Immature natural killer cell (primary cell): ENCODE results near the gene KAZN. TPM values are rescaled to one million over a fixed set of nuclear protein-coding genes. Genes with fewer than 3 reads are reported as not detected.

ENCODE experiments used
- DNase-seq, 3 donors: peaks; one replicate each; pipeline ENCODE4 v3.0.0; 2022; ENCODE audit warnings: mixed read lengths in 1 of 3
- H3K27ac Mint-ChIP-seq, 6 donors: one replicate each; pipeline ENCODE4 v1.8.0; 2020; ENCODE audit warnings: mixed read lengths in 6 of 6, mild to moderate bottlenecking in 5 of 6, inconsistent platforms in 4 of 6, moderate library complexity in 3 of 6
- H3K27me3 Mint-ChIP-seq, 3 donors: one replicate each; pipeline ENCODE4 v1.8.0; 2020 to 2021; ENCODE audit warnings: low read depth in 3 of 3, mild to moderate bottlenecking in 3 of 3, mixed read lengths in 3 of 3, moderate library complexity in 3 of 3, inconsistent platforms in 1 of 3
- H3K36me3 Mint-ChIP-seq, 3 donors: one replicate each; pipeline ENCODE4 v1.8.0; 2020; ENCODE audit warnings: mixed read lengths in 3 of 3, inconsistent platforms in 2 of 3, mild to moderate bottlenecking in 2 of 3
- H3K4me1 Mint-ChIP-seq, 2 donors: one replicate each; pipeline ENCODE4 v1.8.0; 2020; ENCODE audit warnings: inconsistent platforms in 2 of 2, mild to moderate bottlenecking in 2 of 2, mixed read lengths in 2 of 2, moderate library complexity in 1 of 2
- H3K4me3 Mint-ChIP-seq, 5 donors: one replicate each; pipeline ENCODE4 v1.8.0; 2020; ENCODE audit warnings: mild to moderate bottlenecking in 5 of 5, mixed read lengths in 5 of 5, inconsistent platforms in 3 of 5, moderate library complexity in 3 of 5
- H3K9me3 Mint-ChIP-seq, 6 donors: one replicate each; pipeline ENCODE4 v1.8.0; 2020; ENCODE audit warnings: mild to moderate bottlenecking in 6 of 6, mixed read lengths in 6 of 6, inconsistent platforms in 4 of 6, moderate library complexity in 3 of 6
- polyA plus RNA-seq, 3 donors: library from polyadenylated mRNA; unstranded; fragments of 300-500 nt; fragmentation: Illumina TruSeq; gene quantifications; one replicate each; pipeline ENCODE4 v1.2.3, GENCODE V29; 2021

Gene KAZN
- polyA plus RNA-seq, 3 donors from 2014 or later: 0.24 TPM; not detected in 2

DNA sequence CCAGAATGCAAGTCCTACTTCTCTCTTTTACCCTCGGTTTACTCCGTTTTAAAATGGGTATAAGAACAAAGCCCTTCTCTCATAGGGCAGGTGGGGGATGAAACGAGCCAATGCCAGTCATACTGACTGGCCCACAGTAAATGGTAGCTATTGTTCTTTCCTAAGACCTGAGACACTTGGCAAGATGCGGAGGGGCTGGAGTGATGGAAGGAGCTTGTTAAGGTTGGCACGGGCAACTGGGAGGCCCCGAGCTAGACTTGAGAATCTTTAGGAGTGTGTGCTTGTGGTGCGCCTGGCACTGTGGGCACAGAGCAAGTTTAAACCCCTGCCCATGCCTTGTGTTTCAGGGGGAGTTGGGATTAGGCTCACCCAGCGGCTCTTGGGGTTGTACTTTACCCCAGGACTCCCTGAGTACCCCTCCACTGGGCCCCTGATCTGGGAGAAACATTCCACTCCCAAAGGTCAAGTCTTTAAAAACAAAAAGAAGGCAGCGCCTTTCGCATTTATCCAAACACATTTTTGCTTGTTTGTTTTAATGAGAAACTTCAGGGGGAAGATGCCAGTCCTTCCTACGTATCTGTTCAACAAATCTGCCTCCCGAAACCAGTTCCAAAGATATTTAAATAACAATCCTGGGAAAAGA is 314.5 kb downstream of the KAZN start:
- Mint-ChIP-seq H3K27ac (no peak overlapping the region), H3K9me3 (no peaks in the 10 kb centered on the region), H3K27me3 (peaks cover 0 to 5% (median 0%) of the 10 kb centered on the region in 3 donors), H3K4me1 (no peaks in the 10 kb centered on the region), H3K4me3 (no peak overlapping the region), H3K36me3 (no peaks in the 10 kb centered on the region)
- DNase-seq: no peak

DNA sequence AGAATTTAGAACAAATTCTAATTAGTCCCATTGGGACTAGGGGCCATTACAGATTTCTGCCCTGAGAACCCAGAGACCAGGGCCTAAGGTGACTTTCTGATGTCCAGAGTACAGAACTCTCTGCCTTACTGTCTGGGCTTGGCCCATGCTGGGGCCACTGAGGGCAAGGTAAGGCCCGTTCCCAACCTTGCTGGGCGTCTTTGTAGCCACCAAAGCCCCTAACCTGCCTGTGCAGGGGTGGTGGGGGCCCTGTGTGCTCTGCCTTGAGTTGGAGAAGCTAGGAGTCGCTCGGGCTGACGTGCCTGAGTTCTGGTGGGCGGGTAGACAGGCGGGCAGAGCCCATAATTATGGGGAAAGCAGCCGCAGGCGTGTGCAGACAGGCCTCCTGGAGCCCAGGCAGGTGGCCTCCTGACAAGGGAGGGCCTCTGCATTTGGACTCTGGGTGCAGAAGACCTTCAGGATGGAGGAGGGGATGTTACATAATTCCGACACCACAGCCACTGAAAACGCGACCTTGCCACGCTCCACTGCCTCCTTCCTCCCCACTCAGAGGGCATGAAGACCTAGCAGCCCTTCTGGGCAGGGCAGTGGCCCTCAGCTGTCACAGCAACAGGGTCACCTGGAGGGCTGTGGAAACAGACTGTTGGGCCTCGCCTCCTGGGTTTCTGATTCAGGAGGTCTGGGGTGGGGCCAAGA is 315.1 kb downstream of the KAZN start:
- Mint-ChIP-seq H3K4me3 (no peak overlapping the region), H3K36me3 (no peaks in the 10 kb centered on the region), H3K4me1 (no peaks in the 10 kb centered on the region), H3K9me3 (no peaks in the 10 kb centered on the region), H3K27me3 (peaks cover 0 to 5% (median 0%) of the 10 kb centered on the region in 3 donors), H3K27ac (no peak overlapping the region)
- no peak for DNase-seq

DNA sequence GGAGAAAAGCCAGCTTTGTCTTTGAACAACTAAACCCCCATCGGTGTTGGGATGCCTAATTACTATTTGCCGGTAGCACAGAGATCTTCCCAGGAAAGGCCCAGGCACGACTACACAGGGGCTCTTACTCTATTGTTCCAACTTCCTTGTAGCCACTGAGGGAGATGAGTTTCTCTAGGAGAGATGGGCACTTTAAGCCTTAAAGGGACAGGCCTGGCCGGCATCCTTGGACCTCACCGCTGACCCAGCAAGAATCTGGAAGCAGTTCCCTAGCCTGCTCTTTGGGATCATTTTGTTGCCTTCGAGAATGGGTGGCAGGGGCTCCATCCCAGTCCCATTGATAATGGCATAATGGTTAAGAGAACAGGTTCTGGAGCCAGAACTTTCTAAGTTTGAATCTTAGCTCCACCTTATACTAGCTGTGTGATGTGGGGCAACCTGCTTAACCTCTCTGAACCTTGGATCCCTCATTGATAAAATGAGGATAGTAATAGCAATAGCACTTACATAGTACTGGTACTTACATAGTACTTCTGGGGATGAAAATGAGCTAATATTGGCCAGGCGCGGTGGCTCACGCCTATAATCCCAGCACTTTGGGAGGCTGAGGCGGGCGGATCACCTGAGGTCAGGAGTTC is 316.0 kb downstream of the KAZN start:
- Mint-ChIP-seq H3K36me3 (no peaks in the 10 kb centered on the region), H3K27ac (no peak overlapping the region), H3K4me1 (no peaks in the 10 kb centered on the region), H3K9me3 (no peaks in the 10 kb centered on the region), H3K27me3 (peaks cover 0 to 5% (median 0%) of the 10 kb centered on the region in 3 donors), H3K4me3 (no peak overlapping the region)
- DNase-seq: no peak

DNA sequence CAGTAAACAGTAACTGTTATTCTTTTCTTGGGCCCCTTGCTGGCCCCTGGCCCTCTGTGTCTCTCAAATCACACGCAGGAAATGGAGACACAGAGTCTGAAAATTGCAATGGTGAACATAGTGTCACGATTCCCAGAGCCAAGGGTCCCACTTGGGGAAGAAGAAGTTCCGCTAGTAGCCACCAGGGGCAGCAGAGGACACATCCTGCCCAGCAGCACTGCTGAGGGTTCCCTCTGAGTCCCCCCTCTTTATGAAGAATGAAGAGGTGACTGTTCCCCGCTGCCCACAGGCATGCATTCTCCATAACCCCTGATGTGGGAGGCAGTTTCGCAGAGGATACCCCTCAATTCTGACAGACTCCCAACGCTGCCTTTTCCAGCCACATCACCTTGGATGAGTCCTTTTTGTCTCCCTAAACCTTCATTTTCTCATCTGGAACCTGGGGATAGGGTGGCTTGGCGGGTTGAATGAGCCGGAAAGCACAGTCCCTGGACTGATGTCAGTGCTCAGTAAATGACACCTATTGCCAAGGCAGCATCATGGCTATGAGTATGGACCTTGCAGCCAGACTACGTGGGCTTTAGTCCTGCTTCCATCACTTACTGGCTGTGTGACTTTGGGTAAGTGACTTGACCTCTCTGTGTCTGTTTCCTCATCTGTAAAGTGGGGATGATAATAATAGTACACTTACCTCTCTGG is 317.0 kb downstream of the KAZN start:
- Mint-ChIP-seq H3K4me1 (no peaks in the 10 kb centered on the region), H3K4me3 (no peak overlapping the region), H3K27me3 (peaks cover 0 to 5% (median 0%) of the 10 kb centered on the region in 3 donors), H3K9me3 (no peaks in the 10 kb centered on the region), H3K36me3 (no peaks in the 10 kb centered on the region), H3K27ac (no peak overlapping the region)
- peak; percentile 23 to 43 (median 30) for DNase-seq

DNA sequence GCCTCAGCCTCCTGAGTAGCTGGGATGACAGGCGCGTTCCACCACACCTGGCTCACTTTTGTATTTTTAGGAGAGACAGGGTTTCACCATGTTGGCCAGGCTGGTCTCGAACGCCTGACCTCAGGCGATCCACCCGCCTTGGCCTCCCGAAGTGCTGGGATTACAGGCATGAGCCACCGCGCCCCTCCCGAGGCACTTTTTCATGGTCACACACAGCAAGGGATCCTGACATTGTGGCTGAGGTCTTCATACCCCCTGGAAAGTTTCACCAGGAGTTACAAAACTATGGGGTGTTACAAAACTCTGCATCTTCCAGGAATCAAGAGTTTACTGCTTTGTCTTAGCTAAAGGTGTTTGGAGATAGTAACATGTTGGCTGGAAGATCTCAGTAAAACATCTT is 320.8 kb downstream of the KAZN start:
- no peak for DNase-seq
- Mint-ChIP-seq H3K4me3 (no peak overlapping the region), H3K9me3 (no peaks in the 10 kb centered on the region), H3K4me1 (peaks cover 0 to 5% of the 10 kb centered on the region in 2 donors), H3K36me3 (no peaks in the 10 kb centered on the region), H3K27ac (no peak overlapping the region), H3K27me3 (peaks cover 3 to 13% (median 6%) of the 10 kb centered on the region in 3 donors)

DNA sequence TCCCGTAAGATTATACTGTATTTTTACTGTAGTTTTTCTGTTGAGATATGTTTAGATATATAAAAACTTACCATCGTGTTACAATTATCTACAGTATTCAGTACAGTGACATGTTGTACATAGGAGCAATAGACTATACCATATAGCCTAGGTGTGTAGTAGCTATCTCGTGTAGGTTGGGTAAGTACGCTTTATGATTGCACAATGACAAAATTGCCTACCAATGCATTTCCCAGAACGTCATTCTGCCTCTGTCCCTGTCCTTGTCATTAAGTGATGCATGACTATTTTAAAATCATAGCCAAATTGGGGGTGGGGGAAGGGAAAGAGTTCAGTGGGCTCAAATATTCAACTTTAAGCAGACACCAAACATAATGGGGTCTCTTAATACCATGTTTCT is 321.3 kb downstream of the KAZN start:
- no peak overlapping the region for H3K4me3 Mint-ChIP-seq
- peaks cover 0 to 5% of the 10 kb centered on the region in 2 donors for H3K4me1 Mint-ChIP-seq

DNA sequence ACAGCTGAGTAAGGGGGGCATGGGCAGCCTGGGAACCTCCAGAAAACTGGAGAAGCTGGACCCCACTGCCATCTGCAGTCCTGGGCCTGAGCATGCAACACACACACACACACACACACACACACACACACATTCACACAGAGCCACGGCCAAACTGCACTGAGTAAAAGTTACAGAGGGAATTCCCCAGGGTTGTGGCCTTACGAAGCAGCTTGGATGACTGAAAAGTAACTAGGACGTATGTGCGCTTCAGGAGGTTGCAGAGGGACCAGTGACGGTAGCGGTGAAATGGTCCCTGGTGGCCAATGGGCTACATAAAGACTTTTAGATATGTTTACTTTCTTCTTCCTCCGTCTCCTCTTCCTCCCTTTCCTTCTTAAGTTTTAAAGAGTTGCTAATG is 322.6 kb downstream of the KAZN start:
- DNase-seq: no peak
- Mint-ChIP-seq H3K27ac (no peak overlapping the region), H3K4me1 (peaks cover 0 to 9% of the 10 kb centered on the region in 2 donors), H3K36me3 (no peaks in the 10 kb centered on the region), H3K4me3 (no peak overlapping the region), H3K9me3 (no peaks in the 10 kb centered on the region), H3K27me3 (peaks cover 12 to 16% (median 13%) of the 10 kb centered on the region in 3 donors)

More for the DNA sequence above, 321.3 kb downstream of the KAZN start:
- no peaks in the 10 kb centered on the region for H3K36me3 Mint-ChIP-seq
- H3K27me3 Mint-ChIP-seq: peaks cover 3 to 9% (median 6%) of the 10 kb centered on the region in 3 donors
- H3K27ac Mint-ChIP-seq: no peak overlapping the region
- H3K9me3 Mint-ChIP-seq: no peaks in the 10 kb centered on the region
- DNase-seq: no peak

DNA sequence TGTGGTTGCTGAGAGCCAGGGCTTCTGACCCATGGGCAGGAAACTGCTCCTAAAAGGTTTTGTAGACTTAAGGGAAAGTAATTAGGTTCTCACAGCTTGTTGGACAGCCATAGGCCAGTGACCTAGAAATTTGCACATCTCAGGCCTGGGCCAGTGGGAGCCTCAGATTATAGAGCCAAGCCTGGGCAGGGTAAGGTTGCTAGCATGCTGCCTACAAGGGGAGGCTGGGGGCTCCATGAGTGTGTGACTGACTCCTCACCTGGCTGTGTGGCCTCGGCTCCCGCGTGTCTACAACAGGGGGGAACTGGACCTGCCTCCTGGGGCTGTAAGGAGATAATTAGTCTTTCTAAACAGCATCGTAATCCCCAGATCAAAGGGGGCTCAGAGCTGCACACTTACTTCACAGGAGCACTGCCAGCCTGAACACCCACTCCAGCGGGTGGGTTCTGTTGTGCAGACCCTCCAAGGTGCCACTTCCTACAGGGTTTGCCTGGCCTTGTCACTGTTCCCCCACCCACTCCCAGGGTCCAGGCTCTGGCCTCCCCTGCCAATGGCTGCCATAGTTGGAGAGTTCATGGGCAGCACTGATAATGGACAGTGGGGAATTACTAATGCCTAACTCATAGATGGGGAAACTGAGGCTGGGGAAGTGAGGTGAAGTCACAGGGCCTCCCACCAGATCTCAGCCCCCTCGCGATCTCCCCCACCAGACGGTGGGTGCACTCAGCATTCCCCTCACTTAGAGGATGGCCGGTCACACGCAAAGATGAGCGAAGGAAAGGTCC is 324.6 kb downstream of the KAZN start:
- H3K9me3 Mint-ChIP-seq: peaks cover 0 to 2% (median 0%) of the 10 kb centered on the region in 6 donors
- H3K27me3 Mint-ChIP-seq: peaks cover 20 to 21% (median 20%) of the 10 kb centered on the region in 3 donors
- H3K36me3 Mint-ChIP-seq: no peaks in the 10 kb centered on the region
- DNase-seq: no peak
- H3K27ac Mint-ChIP-seq: no peak overlapping the region
- peak overlapping the region; percentile 56 to 75 (median 71) for H3K4me3 Mint-ChIP-seq
- H3K4me1 Mint-ChIP-seq: peaks cover 0 to 9% of the 10 kb centered on the region in 2 donors

DNA sequence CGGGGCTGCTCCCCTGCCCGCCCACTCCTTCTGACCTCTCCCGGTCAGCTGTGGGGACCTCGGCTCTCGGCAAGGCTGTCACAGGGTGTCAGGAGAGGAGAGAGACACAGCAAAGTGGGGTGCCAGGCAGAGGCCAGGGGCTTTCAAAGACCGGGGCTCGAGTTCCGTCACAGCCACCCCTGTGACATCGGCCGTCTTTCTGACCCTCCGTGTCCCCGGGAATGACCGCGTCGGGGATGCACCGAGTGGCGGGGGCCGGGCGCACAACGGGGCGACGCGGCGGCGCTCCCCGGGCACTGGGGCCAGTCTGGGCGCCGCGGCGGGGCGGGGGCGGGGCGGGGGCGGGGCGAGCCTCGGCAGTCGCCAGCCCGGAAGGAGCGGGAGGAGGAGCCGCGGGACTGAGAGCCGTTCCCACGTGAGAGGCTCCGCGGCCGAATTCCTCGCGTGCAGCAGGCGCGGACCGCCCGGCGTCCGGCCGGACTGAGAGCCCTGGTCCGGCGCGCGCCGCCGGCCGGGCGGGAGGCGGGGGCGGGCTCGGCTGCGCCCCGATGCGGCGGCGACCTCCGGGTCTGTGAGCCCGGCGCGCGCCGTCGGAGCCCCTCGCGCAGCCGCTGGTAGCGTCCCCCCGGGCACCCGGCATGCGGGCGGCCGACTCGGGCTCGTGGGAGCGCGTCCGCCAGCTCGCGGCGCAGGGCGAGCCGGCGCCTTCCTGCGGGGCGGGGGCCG is 325.4 kb downstream of the KAZN start:
- Mint-ChIP-seq H3K27ac (no peak overlapping the region), H3K36me3 (no peaks in the 10 kb centered on the region), H3K27me3 (peaks cover 20 to 25% (median 23%) of the 10 kb centered on the region in 3 donors), H3K4me3 (peak overlapping the region; percentile 56 to 75 (median 71)), H3K4me1 (peaks cover 0 to 9% of the 10 kb centered on the region in 2 donors), H3K9me3 (peaks cover 0 to 2% (median 0%) of the 10 kb centered on the region in 6 donors)
- DNase-seq: peak; percentile 32 to 50 (median 48)

DNA sequence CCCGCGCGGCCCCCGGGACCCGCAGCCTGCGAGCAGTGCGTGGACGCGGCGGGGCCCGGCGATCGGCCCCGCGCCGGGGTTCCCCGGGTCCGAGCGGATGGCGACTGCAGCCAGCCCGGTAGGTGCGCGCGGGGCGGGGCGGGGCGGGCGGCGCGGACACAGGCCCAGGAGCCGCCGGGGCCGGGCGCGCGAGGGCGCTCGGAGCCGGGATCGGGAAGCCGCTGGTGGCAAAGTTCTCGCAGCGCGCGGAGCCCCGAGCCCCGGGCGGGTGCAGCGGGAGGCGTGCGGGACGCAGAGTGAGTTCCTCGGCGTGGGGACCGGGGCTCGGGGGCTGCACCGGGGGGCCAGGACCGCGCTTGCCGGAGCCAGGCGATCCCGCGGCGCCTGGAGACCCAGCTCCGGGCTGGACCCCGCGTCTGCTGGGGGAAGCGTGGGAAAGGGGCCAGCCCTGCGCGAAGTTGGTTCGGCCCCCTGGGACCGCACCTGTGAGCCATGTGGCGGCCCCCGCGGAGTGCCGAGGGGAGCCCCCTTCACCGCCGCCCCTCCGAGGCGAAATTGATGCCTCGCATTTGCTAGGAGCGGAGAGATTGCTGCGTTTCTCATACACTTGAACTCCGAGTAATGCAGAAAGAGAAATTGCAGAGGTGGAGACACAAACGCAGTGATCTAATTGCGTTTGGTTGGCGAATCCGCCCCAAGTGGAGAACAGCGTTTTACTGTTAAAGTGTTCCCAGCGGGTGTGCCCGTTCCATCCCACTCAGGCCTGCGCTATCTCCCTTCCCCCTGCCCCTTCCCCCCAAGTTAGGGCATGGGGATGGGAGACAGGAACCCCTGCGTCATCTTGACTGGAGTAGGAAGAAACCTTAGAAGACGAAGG is 326.2 kb downstream of the KAZN start:
- H3K36me3 Mint-ChIP-seq: no peaks in the 10 kb centered on the region
- peaks cover 20 to 26% (median 26%) of the 10 kb centered on the region in 3 donors for H3K27me3 Mint-ChIP-seq
- no peak overlapping the region for H3K27ac Mint-ChIP-seq
- H3K4me3 Mint-ChIP-seq: peak overlapping the region; percentile 14 to 68 (median 45)
- H3K9me3 Mint-ChIP-seq: peaks cover 0 to 2% (median 0%) of the 10 kb centered on the region in 6 donors
- peaks cover 0 to 9% of the 10 kb centered on the region in 2 donors for H3K4me1 Mint-ChIP-seq
- DNase-seq: no peak

DNA sequence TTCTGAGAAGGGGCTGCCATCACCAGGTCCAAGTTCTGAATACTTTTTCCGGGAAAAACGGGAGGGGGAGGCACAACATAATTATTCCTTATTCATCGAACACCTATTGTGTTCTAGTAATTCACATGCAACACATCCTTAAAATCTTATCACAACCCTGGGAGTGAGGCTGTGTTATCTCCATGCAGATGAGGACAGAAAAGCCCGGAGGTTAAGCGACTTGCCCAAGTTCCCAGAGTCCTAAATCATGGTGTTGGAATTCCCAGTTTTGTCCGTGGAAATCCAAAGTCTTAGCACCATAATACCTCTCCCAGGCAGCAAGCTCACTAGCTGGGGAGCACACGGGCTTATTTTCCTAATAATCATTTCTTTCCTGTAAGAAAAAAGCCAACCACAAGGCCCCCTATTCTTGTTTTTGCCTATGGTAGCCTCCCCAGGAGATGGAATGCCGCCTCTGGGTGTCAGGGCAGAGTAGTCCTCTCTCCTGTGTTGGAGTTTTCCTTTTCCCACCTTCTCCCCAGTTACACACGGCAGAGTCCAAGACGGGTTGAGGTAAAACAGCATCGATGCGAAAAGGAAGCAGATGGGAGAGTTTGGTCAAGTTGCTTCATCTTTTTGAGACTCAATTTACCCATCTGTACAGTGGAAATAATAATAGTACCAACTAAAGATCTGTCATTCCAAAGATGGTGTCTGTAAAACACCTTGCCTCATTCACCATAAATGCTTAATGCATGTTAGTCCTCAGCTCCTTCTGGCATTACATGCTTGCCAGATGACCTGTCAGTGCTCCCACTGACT is 327.1 kb downstream of the KAZN start:
- peaks cover 0 to 2% (median 0%) of the 10 kb centered on the region in 6 donors for H3K9me3 Mint-ChIP-seq
- H3K36me3 Mint-ChIP-seq: no peaks in the 10 kb centered on the region
- H3K27me3 Mint-ChIP-seq: peaks cover 20 to 27% (median 26%) of the 10 kb centered on the region in 3 donors
- DNase-seq: no peak
- no peak overlapping the region for H3K27ac Mint-ChIP-seq
- H3K4me3 Mint-ChIP-seq: peak overlapping the region; percentile 14 to 68 (median 45)
- H3K4me1 Mint-ChIP-seq: peaks cover 0 to 9% of the 10 kb centered on the region in 2 donors
